Measurements from ENCODE around the gene UFC1. TPM values are rescaled to one million over a fixed set of nuclear protein-coding genes. Genes with fewer than 3 reads are reported as not detected.

UFC1 gene
- total RNA-seq, 1 donor: 111 TPM

DNA sequence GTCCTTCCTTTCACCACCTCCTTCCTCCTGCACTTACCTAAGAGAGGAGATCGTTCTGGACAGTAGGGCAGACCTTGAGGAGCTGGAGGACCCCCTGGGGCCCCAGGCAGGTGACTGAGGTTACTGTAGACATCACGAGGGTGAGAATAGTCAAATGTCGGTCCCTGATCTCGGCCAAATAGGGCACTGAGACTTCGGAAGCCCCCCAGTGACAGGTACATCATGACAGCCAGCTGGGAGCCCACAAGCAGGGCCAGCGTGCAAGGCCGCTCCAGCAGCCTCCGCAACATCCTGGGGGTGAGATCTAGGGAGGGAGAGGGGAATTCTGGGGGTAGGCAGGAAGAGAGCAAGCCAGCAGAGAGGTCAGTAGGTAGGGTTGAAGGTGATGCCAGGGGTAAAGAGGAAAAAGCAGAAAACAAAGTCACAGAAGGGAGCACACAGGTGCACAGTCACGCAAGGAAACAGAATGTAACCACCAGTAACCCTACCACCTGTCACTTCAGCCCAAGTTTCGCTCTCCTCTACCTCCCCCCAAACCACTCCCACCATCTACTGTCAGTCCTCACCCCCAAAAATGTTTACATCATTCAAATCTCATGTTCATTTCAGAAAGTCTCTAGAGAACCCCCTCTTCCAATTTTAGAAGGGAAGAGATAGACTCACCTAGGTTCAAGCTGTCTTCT, 22.1 kb downstream of the UFC1 start:
- no peak for DNase-seq (ENCODE audit: low read depth)
- no peak overlapping the region for H3K4me3 ChIP-seq (ENCODE audit: low read depth, low read length)
- TF ChIP-seq, protein P1, sequence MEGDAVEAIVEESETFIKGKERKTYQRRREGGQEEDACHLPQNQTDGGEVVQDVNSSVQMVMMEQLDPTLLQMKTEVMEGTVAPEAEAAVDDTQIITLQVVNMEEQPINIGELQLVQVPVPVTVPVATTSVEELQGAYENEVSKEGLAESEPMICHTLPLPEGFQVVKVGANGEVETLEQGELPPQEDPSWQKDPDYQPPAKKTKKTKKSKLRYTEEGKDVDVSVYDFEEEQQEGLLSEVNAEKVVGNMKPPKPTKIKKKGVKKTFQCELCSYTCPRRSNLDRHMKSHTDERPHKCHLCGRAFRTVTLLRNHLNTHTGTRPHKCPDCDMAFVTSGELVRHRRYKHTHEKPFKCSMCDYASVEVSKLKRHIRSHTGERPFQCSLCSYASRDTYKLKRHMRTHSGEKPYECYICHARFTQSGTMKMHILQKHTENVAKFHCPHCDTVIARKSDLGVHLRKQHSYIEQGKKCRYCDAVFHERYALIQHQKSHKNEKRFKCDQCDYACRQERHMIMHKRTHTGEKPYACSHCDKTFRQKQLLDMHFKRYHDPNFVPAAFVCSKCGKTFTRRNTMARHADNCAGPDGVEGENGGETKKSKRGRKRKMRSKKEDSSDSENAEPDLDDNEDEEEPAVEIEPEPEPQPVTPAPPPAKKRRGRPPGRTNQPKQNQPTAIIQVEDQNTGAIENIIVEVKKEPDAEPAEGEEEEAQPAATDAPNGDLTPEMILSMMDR (IDR thresholded peaks at IDR 0.05; ENCODE audit: insufficient read depth, low read length): no peak

DNA sequence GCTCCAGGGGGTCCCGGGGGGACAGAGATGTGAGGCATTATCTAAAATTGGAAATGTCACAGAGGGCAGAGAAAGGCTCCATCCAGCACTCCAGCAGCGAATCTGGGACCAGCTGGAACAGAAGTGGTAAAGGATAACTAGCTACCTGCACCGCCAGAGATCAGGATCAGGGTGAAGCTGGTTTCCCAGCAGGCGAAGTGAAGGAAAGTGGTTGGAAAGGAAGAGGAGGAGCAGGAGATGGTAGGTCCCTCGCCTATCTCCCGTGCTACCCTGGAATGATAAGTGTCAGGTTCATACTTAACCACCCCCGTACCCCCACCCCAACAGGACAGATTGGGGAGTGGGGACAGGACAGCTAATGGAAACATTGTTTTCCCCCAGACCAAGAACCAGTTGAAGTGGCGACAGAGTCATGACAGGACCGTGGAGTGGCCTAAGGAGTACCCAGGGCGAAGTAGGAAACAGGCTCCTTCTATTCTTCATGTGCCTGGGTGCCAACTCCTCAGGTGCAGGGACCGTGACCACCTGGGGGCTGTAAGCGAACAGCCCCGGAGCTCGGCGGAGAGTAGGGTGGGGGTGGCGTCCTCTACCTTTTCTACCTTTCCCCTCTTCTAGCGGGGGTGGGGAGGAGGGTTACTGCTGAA, 22.8 kb downstream of the UFC1 start:
- peak overlapping the region; percentile 99 for H3K4me3 ChIP-seq (ENCODE audit: low read depth, low read length)
- TF ChIP-seq, protein P1 (IDR thresholded peaks at IDR 0.05; ENCODE audit: insufficient read depth, low read length): no peak
- no peak for DNase-seq (ENCODE audit: low read depth)

DNA sequence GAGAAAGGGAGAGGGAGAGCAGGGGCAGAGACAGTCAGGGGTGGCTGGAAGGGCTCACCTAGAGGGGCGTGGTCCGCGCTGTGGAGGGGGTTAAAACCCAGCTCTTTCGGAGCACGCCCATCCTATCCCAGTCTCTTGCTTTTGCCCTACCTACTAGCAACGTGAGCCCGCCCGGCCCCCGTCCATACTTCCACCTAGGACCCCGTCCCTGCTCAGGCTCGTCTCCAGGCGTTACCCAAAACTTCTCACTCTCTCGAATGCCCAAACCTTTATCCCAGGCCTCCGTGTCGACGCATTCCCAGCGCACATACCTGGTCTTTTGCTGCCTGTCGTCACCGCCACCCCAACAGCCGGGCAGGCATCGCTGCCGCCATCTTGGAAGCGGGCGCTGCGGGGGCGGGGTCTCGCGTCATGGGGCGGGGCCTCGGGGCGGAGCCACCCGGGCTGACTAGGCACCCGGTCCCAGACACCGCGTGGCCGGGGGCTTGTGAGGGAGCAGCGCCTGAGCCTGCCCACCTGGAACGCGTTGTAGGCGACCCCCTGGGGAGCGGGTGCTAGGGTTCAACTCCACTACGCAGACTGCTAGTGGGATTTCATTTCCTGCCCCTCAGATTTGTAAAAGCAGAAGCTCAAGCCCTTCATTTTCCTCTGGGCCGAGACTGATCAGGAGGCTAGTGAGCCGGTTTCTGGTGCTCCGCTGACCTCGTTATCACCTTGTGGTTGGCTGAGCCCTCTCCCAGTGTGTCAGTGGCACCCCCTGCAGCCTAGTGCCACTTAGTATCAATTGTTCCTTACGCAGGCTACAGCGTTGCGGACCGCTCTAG, 23.5 kb downstream of the UFC1 start, which contains the start of gene B4GALT3:
Gene B4GALT3, minus strand, starts transcription at position 396 of the 824 bp plus-strand sequence. CDS start 1,447 bp downstream, outside the sequence.
- TF ChIP-seq, protein P1 (IDR thresholded peaks at IDR 0.05; ENCODE audit: insufficient read depth, low read length): no peak
- peak; percentile 62 for DNase-seq (ENCODE audit: low read depth)
- H3K4me3 ChIP-seq (ENCODE audit: low read depth, low read length): peak within 1 kb of the TSS; percentile 99

DNA sequence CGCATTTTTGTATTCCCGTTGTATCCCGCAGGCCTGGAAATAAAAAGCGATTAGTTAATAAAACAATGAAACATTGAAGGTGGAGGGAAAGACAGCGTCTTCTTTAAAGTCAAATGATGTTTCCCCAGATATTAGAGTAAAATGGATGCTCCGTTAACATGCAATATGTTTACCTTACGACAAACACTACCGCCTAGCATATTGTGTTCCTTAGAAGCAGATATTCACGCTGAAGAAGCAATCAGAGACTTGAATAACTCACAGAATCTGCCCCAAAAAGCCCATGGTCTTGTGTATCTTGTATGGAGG, 24.1 kb downstream of the UFC1 start:
- no peak for DNase-seq (ENCODE audit: low read depth)
- H3K4me3 ChIP-seq (ENCODE audit: low read depth, low read length): no peak overlapping the region
- TF ChIP-seq, protein P1 (IDR thresholded peaks at IDR 0.05; ENCODE audit: insufficient read depth, low read length): no peak

DNA sequence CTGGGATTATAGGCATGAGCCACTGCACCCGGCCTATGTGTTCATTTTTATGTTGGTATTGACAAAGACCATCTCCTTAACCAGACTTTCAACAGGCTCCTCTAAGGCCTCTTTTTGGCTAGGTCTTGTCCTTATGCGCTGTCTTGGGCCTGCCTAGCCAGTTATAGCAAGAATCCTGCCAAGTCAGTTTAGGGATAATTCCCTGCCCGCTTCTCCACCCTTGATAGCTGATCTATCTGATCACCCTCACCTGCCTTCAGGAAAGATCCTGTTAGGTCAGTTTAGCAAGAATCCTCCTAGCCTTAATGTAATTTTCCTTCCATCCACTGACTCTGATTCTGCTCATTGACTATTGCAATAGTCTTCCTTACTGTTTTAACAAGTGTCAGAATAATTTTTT, 25.9 kb downstream of the UFC1 start:
- DNase-seq (ENCODE audit: low read depth): no peak
- no peak overlapping the region for H3K4me3 ChIP-seq (ENCODE audit: low read depth, low read length)
- TF ChIP-seq, protein P1 (IDR thresholded peaks at IDR 0.05; ENCODE audit: insufficient read depth, low read length): no peak

DNA sequence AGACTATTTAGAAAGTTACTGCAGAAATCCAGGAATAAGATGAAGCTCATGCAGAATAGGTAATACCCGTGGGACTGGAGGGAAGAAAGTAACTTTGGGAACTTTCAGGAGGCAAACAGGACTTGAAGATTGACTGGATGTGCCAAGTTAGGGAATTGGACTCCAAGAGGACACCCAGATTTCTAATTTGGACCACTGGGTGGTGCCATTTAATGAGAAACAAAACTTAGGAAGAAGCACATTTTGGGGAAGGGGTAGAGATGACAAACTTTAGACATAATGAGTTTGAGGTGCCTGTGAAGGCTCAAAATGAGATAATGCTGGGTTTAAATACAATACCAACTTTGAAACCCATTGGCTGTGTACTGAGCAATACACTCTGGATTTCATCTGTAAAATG, 26.9 kb downstream of the UFC1 start:
- TF ChIP-seq, protein P1 (IDR thresholded peaks at IDR 0.05; ENCODE audit: insufficient read depth, low read length): peak; percentile 36
- DNase-seq (ENCODE audit: low read depth): peak; percentile 27
- H3K4me3 ChIP-seq (ENCODE audit: low read depth, low read length): no peak overlapping the region

Measured in fibroblast of the aortic adventitia (primary cell).